A549 (cell line): ENCODE data around the gene FRAT2. TPM values are rescaled to one million over a fixed set of nuclear protein-coding genes. Genes with fewer than 3 reads are reported as not detected.
A peak's percentile ranks its signal among the peaks of the same experiment; 100 is the strongest.

Experiments
- ATAC-seq, 2 experiments: fragments of 200-7000 bp in 1 of 2; fragments of >200 bp in 1 of 2; cut with Nextera tagmentation in 1 of 2; cut with Tn5 transposase in 1 of 2; 3 replicates each; pipeline versions ENCODE4 v1.8.0 to v1.9.1; 2018 to 2020; ENCODE audit warnings: mild to moderate bottlenecking in 1 of 2, moderate library complexity in 1 of 2
- CTCF ChIA-PET: fragments of 300-600 bp; sonication (Branson Sonifier 250); formaldehyde crosslinking; extraction: SDS; loops from one replicate; lab custom pipeline; 2021; ENCODE audit warnings: antibody characterized with exemption, inconsistent platforms; lab: Yijun Ruan, JAX
- POLR2A ChIA-PET: fragments of 350-600 bp; formaldehyde crosslinking; extraction: SDS; loops from one replicate; lab custom pipeline; 2021; ENCODE audit warnings: antibody characterized with exemption, inconsistent platforms; lab: Yijun Ruan, JAX
- DNase-seq, 2 experiments: peaks; one replicate each; pipeline versions ENCODE4 v3.0.0 to v3.0.0-alpha.2; 2011 to 2016; ENCODE audit warnings: low read depth in 1 of 2, low spot score in 1 of 2
- FAIRE-seq: peaks from 2 replicates; lab custom pipeline; 2011; peaks lifted over from hg19 to GRCh38; lab: Jason Lieb, UNC
- H3K27ac ChIP-seq, 2 experiments: fragments of >200 bp; sonication (Bioruptor Twin); formaldehyde crosslinking; 3 replicates each; pipeline ENCODE4 v1.5.1; 2016 to 2017
- H3K4me1 ChIP-seq: fragments of >200 bp; sonication (Bioruptor Twin); formaldehyde crosslinking; 3 replicates; pipeline ENCODE4 v1.6.1; 2016
- H3K4me2 ChIP-seq: fragments of >200 bp; sonication (Bioruptor Twin); formaldehyde crosslinking; 3 replicates; pipeline ENCODE4 v1.6.1; 2016
- H3K4me3 ChIP-seq: fragments of >200 bp; sonication (Bioruptor Twin); formaldehyde crosslinking; 3 replicates; pipeline ENCODE4 v1.5.1; 2016
- H3K9me3 ChIP-seq: fragments of >200 bp; sonication (Bioruptor Twin); formaldehyde crosslinking; 3 replicates; pipeline ENCODE4 v1.6.1; 2016
- ATOH8 ChIP-seq: fragments of 250-450 bp; sonication (Bioruptor Pico); IDR thresholded peaks from 2 replicates; pipeline ENCODE4 v1.5.0; 2020; ENCODE audit warnings: low read depth, mild to moderate bottlenecking, moderate library complexity
- CHD4 ChIP-seq: fragments of 200-600 bp; sonication (generic); IDR thresholded peaks from 2 replicates; pipeline ENCODE4 v1.6.1; 2016; ENCODE audit warnings: antibody characterized with exemption, mild to moderate bottlenecking, borderline replicate concordance
- EHF ChIP-seq: fragments of 250-450 bp; sonication (Bioruptor Pico); IDR thresholded peaks from 2 replicates; pipeline ENCODE4 v1.5.0; 2020; ENCODE audit warnings: mild to moderate bottlenecking
- EHMT2 ChIP-seq: fragments of 200-600 bp; sonication (generic); IDR thresholded peaks from 2 replicates; pipeline ENCODE4 v1.6.1; 2016; ENCODE audit warnings: antibody characterized with exemption, low read depth, mild to moderate bottlenecking, moderate library complexity
- HEYL ChIP-seq: fragments of 250-450 bp; sonication (Bioruptor Pico); IDR thresholded peaks from 2 replicates; pipeline ENCODE4 v1.8.0; 2021; ENCODE audit warnings: mild to moderate bottlenecking, moderate library complexity
- HOXA7 ChIP-seq: fragments of 250-450 bp; sonication (Bioruptor Pico); IDR thresholded peaks from 2 replicates; pipeline ENCODE4 v1.5.0; 2020; ENCODE audit warnings: mild to moderate bottlenecking, moderate library complexity
- MAZ ChIP-seq: fragments of 150-350 bp; IDR thresholded peaks from 2 replicates; pipeline ENCODE4 v1.6.1; 2014; ENCODE audit warnings: antibody characterized with exemption, low read depth, low read length, borderline replicate concordance
- MYC ChIP-seq: IDR thresholded peaks from 2 replicates; pipeline ENCODE4 v1.6.1; 2012; ENCODE audit warnings: mild to moderate bottlenecking, inconsistent platforms, low read length, improper control_type of control experiment, borderline replicate concordance
- NPAS2 ChIP-seq: fragments of 250-450 bp; sonication (Bioruptor Pico); IDR thresholded peaks from 2 replicates; pipeline ENCODE4 v1.8.0; 2022; ENCODE audit warnings: mild to moderate bottlenecking, moderate library complexity, borderline replicate concordance
- NR3C1 ChIP-seq: fragments of >200 bp; sonication (Bioruptor Twin); formaldehyde crosslinking; IDR thresholded peaks from 3 replicates; pipeline ENCODE4 v1.6.1; 2017
- PHF8 ChIP-seq: fragments of 200-600 bp; sonication (generic); IDR thresholded peaks from 2 replicates; pipeline ENCODE4 v1.6.1; 2016; ENCODE audit warnings: low read depth, mild to moderate bottlenecking, antibody characterized with exemption, moderate library complexity, borderline replicate concordance
- POLR2A ChIP-seq: IDR thresholded peaks from 2 replicates; pipeline ENCODE4 v1.6.1; 2012; ENCODE audit warnings: mild to moderate bottlenecking, low read length
- RAD21 ChIP-seq, 2 experiments: fragments of >200 bp in 1 of 2; sonication (Bioruptor Twin) in 1 of 2; formaldehyde crosslinking in 1 of 2; IDR thresholded peaks in 1 of 2; conservative IDR thresholded peaks in 1 of 2; 2 replicates in 1 of 2; 3 replicates in 1 of 2; pipeline ENCODE4 v1.6.1; 2012 to 2018; ENCODE audit warnings: inconsistent platforms in 1 of 2
- RARB ChIP-seq: fragments of 250-450 bp; sonication (Bioruptor Pico); IDR thresholded peaks from 2 replicates; pipeline ENCODE4 v1.8.0; 2021; ENCODE audit warnings: mild to moderate bottlenecking, moderate library complexity
- SMC3 ChIP-seq: fragments of >200 bp; sonication (Bioruptor Twin); formaldehyde crosslinking; IDR thresholded peaks from 3 replicates; pipeline ENCODE4 v1.6.1; 2018; ENCODE audit warnings: inconsistent platforms
- SREBF2 ChIP-seq: fragments of 450-650 bp; IDR thresholded peaks from 2 replicates; pipeline ENCODE4 v1.6.1; 2014; ENCODE audit warnings: mild to moderate bottlenecking, moderate library complexity
- TP53 ChIP-seq: fragments of 250-450 bp; sonication (Bioruptor Pico); IDR thresholded peaks from 2 replicates; pipeline ENCODE4 v1.5.0; 2021; ENCODE audit warnings: mild to moderate bottlenecking, moderate library complexity
- ZC3H11A ChIP-seq: fragments of 450-650 bp; IDR thresholded peaks from 2 replicates; pipeline ENCODE4 v1.6.1; 2014; ENCODE audit warnings: antibody characterized with exemption, mild to moderate bottlenecking
- ZNF302 ChIP-seq: fragments of 250-450 bp; sonication (Bioruptor Pico); IDR thresholded peaks from 2 replicates; pipeline ENCODE4 v1.9.0; 2021; ENCODE audit warnings: inconsistent platforms, mild to moderate bottlenecking, moderate library complexity
- ZSCAN20 ChIP-seq: fragments of 250-450 bp; sonication (Bioruptor Pico); IDR thresholded peaks from 2 replicates; pipeline ENCODE4 v1.8.0; 2022; ENCODE audit warnings: mild to moderate bottlenecking, moderate library complexity
- WGBS: methylation state at CpG from one replicate; pipeline ENCODE4 v1.1.6; 2017; ENCODE audit errors: missing lambda C conversion rate; 5-methylcytosine and 5-hydroxymethylcytosine counted together
- polyA plus RNA-seq, 4 experiments: library from polyadenylated mRNA; depleted of rRNA in 3 of 4; stranded (reverse); fragments of >200 nt; fragmentation: RNase III in 1 of 4; extraction: RNeasy Plus Mini Kit Qiagen cat#74134 plus additional on column Dnase treatment in 1 of 4; gene quantifications; 2 replicates in 3 of 4; 3 replicates in 1 of 4; pipeline ENCODE4 v1.2.3, GENCODE V29; 2011 to 2017
- TF ChIP-seq, protein P1 (sequence below): fragments of 150-350 bp; IDR thresholded peaks from 2 replicates; pipeline ENCODE4 v1.6.1; 2014; ENCODE audit warnings: low read depth, mild to moderate bottlenecking, low read length
- TF ChIP-seq, protein P2 (sequence below): fragments of >200 bp; sonication (Bioruptor Twin); formaldehyde crosslinking; IDR thresholded peaks from 3 replicates; pipeline ENCODE4 v1.5.1; 2016
- TF ChIP-seq, protein P3 (sequence below): fragments of >200 bp; sonication (Bioruptor Twin); formaldehyde crosslinking; IDR thresholded peaks from 2 replicates; pipeline ENCODE4 v1.6.1; 2016

FRAT2 gene
- polyA plus RNA-seq, 2 of the 4 experiments (the other 2 are of a cell fraction), result 4.1 to 5.0 TPM

- Histone ChIP-seq H3K4me2 (no peak overlapping the region), H3K4me1 (no peaks in the 10 kb centered on the region), H3K27ac (no peak overlapping the region), H3K9me3 (no peaks in the 10 kb centered on the region), H3K4me3 (no peak overlapping the region)
- TF ChIP-seq ZC3H11A (no peak), MYC (no peak), PHF8 (no peak), SMC3 (no peak), EHMT2 (no peak), POLR2A (no peak)
- TF ChIP-seq, protein P1, sequence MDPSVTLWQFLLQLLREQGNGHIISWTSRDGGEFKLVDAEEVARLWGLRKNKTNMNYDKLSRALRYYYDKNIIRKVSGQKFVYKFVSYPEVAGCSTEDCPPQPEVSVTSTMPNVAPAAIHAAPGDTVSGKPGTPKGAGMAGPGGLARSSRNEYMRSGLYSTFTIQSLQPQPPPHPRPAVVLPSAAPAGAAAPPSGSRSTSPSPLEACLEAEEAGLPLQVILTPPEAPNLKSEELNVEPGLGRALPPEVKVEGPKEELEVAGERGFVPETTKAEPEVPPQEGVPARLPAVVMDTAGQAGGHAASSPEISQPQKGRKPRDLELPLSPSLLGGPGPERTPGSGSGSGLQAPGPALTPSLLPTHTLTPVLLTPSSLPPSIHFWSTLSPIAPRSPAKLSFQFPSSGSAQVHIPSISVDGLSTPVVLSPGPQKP, result no peak
- WGBS, result 92% methylated on average over 2 of the region's 7 CpGs
- ATAC-seq (no peak; a peak in 1 of 6 replicates), DNase-seq (no peak), FAIRE-seq (no peak)
- CTCF ChIA-PET, result interaction anchor here (1.3 to 6.6 kb wide), 4 partner anchors 11 to 78 kb away, joined by 3 to 43 read pairs (median 8); no protein-coding TSS in a partner anchor
- POLR2A ChIA-PET, result no interaction called here
Measured at GRCh38 chr10:97356918-97357317, 22.4 kb upstream of the FRAT2 start.

DNA sequence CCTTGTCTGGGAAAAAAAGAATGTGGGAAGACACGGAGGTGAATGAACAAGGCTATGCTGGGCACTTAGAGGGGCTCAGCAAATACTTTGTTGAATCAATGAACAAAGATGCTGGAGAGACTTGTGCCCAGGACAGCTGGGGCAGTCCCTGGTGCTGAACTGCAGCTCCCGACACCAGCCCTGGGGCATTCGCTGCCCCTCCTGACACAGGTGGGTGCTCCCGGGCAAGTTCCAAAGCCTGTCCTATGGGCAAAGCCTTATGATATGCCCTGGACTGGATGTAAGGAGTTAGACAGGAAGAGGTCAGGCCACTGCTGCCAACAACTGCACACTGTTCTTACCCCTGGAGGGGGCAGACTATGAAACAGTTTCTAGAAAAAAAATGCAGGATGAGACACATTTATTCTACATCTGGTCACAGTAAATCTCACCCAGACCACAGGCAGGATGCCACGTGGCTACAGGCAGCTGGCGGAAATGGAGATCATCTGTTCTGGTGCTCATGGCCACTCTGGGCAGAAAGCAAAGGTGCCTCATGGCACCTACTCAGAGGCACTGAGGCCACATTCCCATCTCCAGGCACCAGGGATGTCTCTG is 21.9 kb upstream of the FRAT2 start:
- DNase-seq (no peak), FAIRE-seq (no peak)
- no peak overlapping the region for H3K4me2 ChIP-seq
- H3K27ac ChIP-seq, result no peak overlapping the region
- POLR2A ChIA-PET, result no interaction called here
- CTCF ChIA-PET, result interaction anchor here (1.0 to 6.6 kb wide), 7 partner anchors 8 to 92 kb away, joined by 3 to 43 read pairs (median 4); no protein-coding TSS in a partner anchor
- H3K4me3 ChIP-seq, result no peak overlapping the region
- TF ChIP-seq HOXA7 (CRISPR knock-in tag), result no peak
- no peak for TF ChIP-seq NPAS2
- no peak for TF ChIP-seq TP53
- TF ChIP-seq, all 56 proteins: peak for 0
- Histone ChIP-seq H3K4me1 (no peaks in the 10 kb centered on the region), H3K9me3 (no peaks in the 10 kb centered on the region)
- peak; percentile 8 to 15; a peak in 3 of 6 replicates for ATAC-seq
- whole genome bisulfite sequencing, result 85% methylated on average over 4 of the region's 6 CpGs

- no peak for DNase-seq
- 77% methylated on average over 5 of the region's 5 CpGs for WGBS
- Histone ChIP-seq H3K4me1 (no peaks in the 10 kb centered on the region), H3K4me2 (no peak overlapping the region), H3K9me3 (no peaks in the 10 kb centered on the region), H3K27ac (no peak overlapping the region)
- peak in 1 of 2 experiments; percentile 30; a peak in 2 of 6 replicates for ATAC-seq
- POLR2A ChIA-PET, result no interaction called here
- TF ChIP-seq, protein P2, sequence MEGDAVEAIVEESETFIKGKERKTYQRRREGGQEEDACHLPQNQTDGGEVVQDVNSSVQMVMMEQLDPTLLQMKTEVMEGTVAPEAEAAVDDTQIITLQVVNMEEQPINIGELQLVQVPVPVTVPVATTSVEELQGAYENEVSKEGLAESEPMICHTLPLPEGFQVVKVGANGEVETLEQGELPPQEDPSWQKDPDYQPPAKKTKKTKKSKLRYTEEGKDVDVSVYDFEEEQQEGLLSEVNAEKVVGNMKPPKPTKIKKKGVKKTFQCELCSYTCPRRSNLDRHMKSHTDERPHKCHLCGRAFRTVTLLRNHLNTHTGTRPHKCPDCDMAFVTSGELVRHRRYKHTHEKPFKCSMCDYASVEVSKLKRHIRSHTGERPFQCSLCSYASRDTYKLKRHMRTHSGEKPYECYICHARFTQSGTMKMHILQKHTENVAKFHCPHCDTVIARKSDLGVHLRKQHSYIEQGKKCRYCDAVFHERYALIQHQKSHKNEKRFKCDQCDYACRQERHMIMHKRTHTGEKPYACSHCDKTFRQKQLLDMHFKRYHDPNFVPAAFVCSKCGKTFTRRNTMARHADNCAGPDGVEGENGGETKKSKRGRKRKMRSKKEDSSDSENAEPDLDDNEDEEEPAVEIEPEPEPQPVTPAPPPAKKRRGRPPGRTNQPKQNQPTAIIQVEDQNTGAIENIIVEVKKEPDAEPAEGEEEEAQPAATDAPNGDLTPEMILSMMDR, result peak; percentile 30
- TF ChIP-seq CHD4 (no peak), RAD21 (conservative IDR thresholded peaks at IDR 0.05 in 1 of 2, IDR thresholded peaks at IDR 0.05 in 1 of 2) (peak; percentile 46 to 56; a peak in 4 of 5 replicates), SMC3 (peak; percentile 22; the same call in 1 of the 3 replicates)
- TF ChIP-seq, all 56 proteins: peak for 3
- CTCF ChIA-PET, result interaction anchor here (0.6 to 6.6 kb wide), 9 partner anchors 9 to 91 kb away, joined by 3 to 43 read pairs (median 4); no protein-coding TSS in a partner anchor
- no peak overlapping the region for H3K4me3 ChIP-seq
- no peak for FAIRE-seq
Measured at GRCh38 chr10:97355571-97355975, 21.0 kb upstream of the FRAT2 start.

DNA sequence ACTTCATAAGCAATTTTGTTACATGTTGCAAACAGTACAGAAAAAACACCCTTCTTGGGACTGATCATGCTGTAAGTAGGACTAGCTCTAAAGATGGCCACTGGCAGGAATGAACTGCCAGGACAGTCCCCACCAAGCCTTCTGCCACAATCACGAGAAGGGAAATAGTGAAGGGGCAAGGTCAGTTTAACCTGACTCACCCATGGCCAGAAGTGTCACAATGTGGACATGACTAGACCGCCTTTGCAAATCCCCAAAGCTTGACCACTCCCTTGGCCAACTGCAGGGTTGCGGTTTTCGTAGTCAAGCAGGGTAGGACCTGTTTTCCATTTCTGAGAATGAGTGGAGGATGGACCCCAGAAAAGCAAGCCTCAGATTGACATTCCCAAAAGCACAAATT is 19.4 kb upstream of the FRAT2 start:
- no peaks in the 10 kb centered on the region for H3K4me1 ChIP-seq
- H3K4me2 ChIP-seq, result no peak overlapping the region
- no peaks in the 10 kb centered on the region for H3K9me3 ChIP-seq
- FAIRE-seq (no peak), ATAC-seq (no peak), DNase-seq (no peak)
- no peak overlapping the region for H3K4me3 ChIP-seq
- ChIA-PET POLR2A (no interaction called here), CTCF (interaction anchor here (6.6 kb wide), 1 partner anchor 75 kb away, joined by 43 read pairs; no protein-coding TSS in a partner anchor)
- 83% methylated on average over 4 of the region's 4 CpGs for WGBS
- no peak overlapping the region for H3K27ac ChIP-seq
- TF ChIP-seq, protein P1, result no peak
- TF ChIP-seq NR3C1 (no peak), RARB (CRISPR knock-in tag) (no peak), EHMT2 (no peak), ZSCAN20 (CRISPR knock-in tag) (no peak), EHF (CRISPR knock-in tag) (no peak), HEYL (CRISPR knock-in tag) (no peak), SREBF2 (no peak), ZNF302 (CRISPR knock-in tag) (no peak), MAZ (no peak), TP53 (no peak), POLR2A (no peak), ATOH8 (CRISPR knock-in tag) (no peak), RAD21 (conservative IDR thresholded peaks at IDR 0.05 in 1 of 2, IDR thresholded peaks at IDR 0.05 in 1 of 2) (no peak)
- TF ChIP-seq, protein P3, sequence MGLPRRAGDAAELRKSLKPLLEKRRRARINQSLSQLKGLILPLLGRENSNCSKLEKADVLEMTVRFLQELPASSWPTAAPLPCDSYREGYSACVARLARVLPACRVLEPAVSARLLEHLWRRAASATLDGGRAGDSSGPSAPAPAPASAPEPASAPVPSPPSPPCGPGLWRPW, result no peak
